GM19351 (cell line): ENCODE data around the gene OR7G1.

Experiments
- ATAC-seq: cut with Tn5 transposase; IDR thresholded peaks from one replicate; pipeline ENCODE4 v1.9.1; 2021; ENCODE audit warnings: mild to moderate bottlenecking, moderate library complexity; ENCODE audit not compliant: unreplicated experiment

Gene OR7G1

GRCh38 chr19:9115307-9115813, at the start of gene OR7G1:
TSS of gene OR7G1 (minus strand) at chr19:9115763. CDS start at chr19:9115763, 0 bp downstream.
- no peak for ATAC-seq

GRCh38 chr19:9165261-9165660, 49.7 kb upstream of the OR7G1 start:
- no peak for ATAC-seq

GRCh38 chr19:9161427-9161826, 45.9 kb upstream of the OR7G1 start:
- ATAC-seq, result no peak

- ATAC-seq, result no peak
These were observed 44.3 kb upstream of the OR7G1 start for GRCh38 chr19:9159891-9160290.

GRCh38 chr19:9156304-9156703, 40.7 kb upstream of the OR7G1 start:
- no peak for ATAC-seq

- no peak for ATAC-seq
These were observed 40.0 kb upstream of the OR7G1 start for GRCh38 chr19:9155591-9155990.

- ATAC-seq, result no peak
These were observed 35.8 kb upstream of the OR7G1 start for GRCh38 chr19:9151367-9151766.

GRCh38 chr19:9150650-9151049, 35.1 kb upstream of the OR7G1 start:
- ATAC-seq, result no peak

- ATAC-seq, result no peak
These were observed 34.4 kb upstream of the OR7G1 start for GRCh38 chr19:9149997-9150396.

- ATAC-seq, result no peak
These were observed 33.1 kb upstream of the OR7G1 start for GRCh38 chr19:9148697-9149096.

GRCh38 chr19:9146882-9147281, 31.3 kb upstream of the OR7G1 start:
- no peak for ATAC-seq

GRCh38 chr19:9144920-9145319, 29.4 kb upstream of the OR7G1 start:
- ATAC-seq, result no peak

GRCh38 chr19:9140159-9140874, 24.8 kb upstream of the OR7G1 start, which contains the start of gene ZNF317:
TSS of gene ZNF317 (plus strand) at chr19:9140397. CDS start at chr19:9156017, 15,620 bp downstream.
- peak; percentile 85 for ATAC-seq

- peak; percentile 17 for ATAC-seq
These were observed 24.1 kb upstream of the OR7G1 start for GRCh38 chr19:9139609-9140158.

- ATAC-seq, result no peak
These were observed 16.9 kb upstream of the OR7G1 start for GRCh38 chr19:9132422-9132821.

- no peak for ATAC-seq
These were observed 15.4 kb upstream of the OR7G1 start for GRCh38 chr19:9130965-9131364.

GRCh38 chr19:9128171-9128570, 12.6 kb upstream of the OR7G1 start:
- ATAC-seq, result no peak

GRCh38 chr19:9126900-9127405, 11.4 kb upstream of the OR7G1 start, which contains the start of gene OR7G3:
TSS of gene OR7G3 (minus strand) at chr19:9126950. CDS start at chr19:9126950, 0 bp downstream.
- no peak for ATAC-seq

- ATAC-seq, result no peak
These were observed 984 bp upstream of the OR7G1 start for GRCh38 chr19:9116547-9116946.

- ATAC-seq, result no peak
These were observed 5.6 kb downstream of the OR7G1 start for GRCh38 chr19:9109959-9110358.

- ATAC-seq, result no peak
These were observed 8.2 kb downstream of the OR7G1 start, which contains the start of gene OR7G2 for GRCh38 chr19:9107375-9107774. TSS of gene OR7G2 (minus strand) at chr19:9107475. CDS start at chr19:9103243, 4,232 bp downstream.

- ATAC-seq, result no peak
These were observed 28.8 kb downstream of the OR7G1 start, which contains the start of gene OR1M1 for GRCh38 chr19:9086761-9087160. TSS of gene OR1M1 (plus strand) at chr19:9087061. CDS start at chr19:9093245, 6,184 bp downstream.
